Right ventricle myocardium inferior (tissue), 1 donor: Measurements from ENCODE around the gene RABAC1. TPM values are rescaled to one million over a fixed set of nuclear protein-coding genes. Genes with fewer than 3 reads are reported as not detected.

ENCODE experiments used
- ATAC-seq: fragments of 200-7000 bp; cut with Tn5 transposase; one replicate; pipeline ENCODE4 v1.9.1; 2020; ENCODE audit warnings: mild to moderate bottlenecking, moderate library complexity
- DNase-seq: peaks from one replicate; pipeline ENCODE4 v3.0.0; 2021; ENCODE audit errors: missing footprints
- intact Hi-C: fragments of 100-400 bp; cut with DNase I; formaldehyde crosslinking; loops from one replicate; pipeline ENCODE4 v1.11.0; 2022
- total RNA-seq: library from RNA; stranded (reverse); fragmentation: NEBNext Ultra II Directional; extraction: Animal tissue kit (Norgen Biotek cat#: 25700); gene quantifications from one replicate; pipeline ENCODE4 v1.2.1, GENCODE V29; 2021
- donor health status: DM: no; HTN: yes; CAD: no; lungs with severe emphysema.

Gene RABAC1
- total RNA-seq, 1 donor from 2014 or later = 68.4 TPM

DNA sequence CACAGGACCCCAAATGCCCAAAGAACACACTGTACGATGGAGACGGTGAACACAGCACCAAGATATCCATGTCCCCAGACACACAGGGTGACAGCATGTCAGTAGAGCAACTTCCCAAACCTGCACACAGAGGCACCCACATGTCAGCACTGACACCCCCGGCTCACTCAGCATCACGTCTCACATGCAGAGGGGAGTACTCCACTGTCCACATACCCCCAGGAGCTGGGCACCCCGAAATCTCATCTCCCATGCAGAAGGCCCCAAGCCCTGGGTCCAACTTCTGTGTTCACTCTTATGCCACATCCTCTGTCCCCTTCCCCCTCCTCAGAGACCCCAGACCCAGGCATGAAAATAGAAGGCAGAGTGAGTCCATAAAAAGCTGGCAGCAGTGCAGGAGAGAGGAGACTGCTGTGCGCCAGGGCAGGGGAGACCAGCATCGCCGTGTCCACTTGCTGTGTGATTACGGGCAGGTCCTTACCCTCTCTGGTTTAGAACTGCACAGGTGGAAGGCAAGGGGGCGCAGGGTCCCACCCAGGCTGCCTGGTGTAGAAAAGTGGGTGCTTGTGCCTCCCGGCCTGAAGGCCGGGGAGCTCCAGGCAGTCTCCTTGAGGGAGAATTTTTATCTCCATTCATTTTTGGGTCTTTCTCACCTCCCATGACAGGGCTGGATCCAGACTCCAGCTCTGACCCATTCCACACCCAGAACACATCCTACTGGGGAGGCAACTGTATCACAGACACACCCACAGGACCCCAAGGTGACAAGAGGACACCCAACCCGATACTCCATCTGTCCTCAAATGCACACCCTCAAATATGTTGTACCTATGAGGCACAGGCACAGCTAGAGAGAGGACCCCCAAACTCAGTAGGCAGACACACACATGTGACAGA lies 47.9 kb downstream of the RABAC1 start:
- intact Hi-C loops = no loop called here
- ATAC-seq (no peak), DNase-seq (no peak)

DNA sequence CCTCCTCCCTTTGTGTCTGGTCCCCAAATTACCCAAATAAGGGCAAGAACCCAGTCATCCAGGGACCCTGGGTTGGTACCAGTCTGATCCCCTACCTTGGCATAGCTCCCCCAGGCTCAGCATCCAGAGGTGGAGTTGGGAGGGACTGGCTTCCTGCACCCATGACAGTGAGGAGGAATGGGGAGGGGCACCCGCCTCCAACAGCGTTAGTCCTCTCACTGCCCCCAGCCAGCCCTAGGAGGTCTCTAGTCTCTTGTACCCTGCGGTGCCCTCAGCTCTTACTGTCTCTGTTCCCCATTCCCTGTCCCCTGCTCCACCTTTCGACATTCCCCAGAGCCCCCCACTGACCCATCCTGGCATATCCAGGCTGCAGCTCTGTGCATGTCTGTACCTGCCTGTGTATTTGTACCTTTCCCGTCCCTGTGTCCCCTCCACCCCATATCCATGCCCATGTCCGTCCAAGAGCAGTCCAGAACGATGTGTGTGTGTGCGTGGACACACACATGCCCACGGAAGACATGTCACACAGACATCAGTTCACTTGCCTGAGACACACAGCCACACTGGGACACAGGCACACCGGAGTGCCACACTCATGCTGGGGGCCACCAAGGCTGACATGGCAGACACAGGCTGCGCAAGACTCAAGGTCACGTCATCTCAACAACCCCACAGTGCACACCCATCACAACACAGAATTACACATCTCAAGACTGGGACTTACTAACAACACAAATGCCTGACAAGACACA lies 48.7 kb downstream of the RABAC1 start:
- ATAC-seq (no peak), DNase-seq (no peak)
- intact Hi-C loops = no loop called here

DNA sequence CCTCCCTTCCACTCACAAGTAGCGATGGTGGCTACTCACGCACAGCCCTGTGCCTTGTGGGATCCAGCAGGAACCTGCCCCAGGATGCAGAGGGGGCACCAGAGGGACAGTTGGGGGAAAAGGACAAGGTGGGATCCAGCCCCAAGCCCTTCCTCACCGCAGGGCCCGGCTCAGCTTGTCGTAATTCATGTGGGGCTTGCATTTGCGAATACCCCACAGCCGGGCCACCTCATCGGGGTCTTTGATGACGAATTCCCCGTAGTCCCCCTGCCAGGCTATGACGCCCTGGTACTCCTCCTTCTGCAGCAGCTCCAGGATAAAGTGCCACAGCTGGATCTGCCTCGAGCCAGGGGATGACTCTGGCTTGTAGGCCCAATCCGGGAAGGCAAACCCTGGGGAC lies 49.4 kb downstream of the RABAC1 start:
- intact Hi-C loops = no loop called here
- DNase-seq = no peak

GRCh38 chr19:41908724-41909464 lies 50.2 kb downstream of the RABAC1 start:
- no peak for ATAC-seq
- intact Hi-C loops = no loop called here
- DNase-seq = no peak

More for the DNA sequence above, 49.4 kb downstream of the RABAC1 start:
- ATAC-seq = no peak

DNA sequence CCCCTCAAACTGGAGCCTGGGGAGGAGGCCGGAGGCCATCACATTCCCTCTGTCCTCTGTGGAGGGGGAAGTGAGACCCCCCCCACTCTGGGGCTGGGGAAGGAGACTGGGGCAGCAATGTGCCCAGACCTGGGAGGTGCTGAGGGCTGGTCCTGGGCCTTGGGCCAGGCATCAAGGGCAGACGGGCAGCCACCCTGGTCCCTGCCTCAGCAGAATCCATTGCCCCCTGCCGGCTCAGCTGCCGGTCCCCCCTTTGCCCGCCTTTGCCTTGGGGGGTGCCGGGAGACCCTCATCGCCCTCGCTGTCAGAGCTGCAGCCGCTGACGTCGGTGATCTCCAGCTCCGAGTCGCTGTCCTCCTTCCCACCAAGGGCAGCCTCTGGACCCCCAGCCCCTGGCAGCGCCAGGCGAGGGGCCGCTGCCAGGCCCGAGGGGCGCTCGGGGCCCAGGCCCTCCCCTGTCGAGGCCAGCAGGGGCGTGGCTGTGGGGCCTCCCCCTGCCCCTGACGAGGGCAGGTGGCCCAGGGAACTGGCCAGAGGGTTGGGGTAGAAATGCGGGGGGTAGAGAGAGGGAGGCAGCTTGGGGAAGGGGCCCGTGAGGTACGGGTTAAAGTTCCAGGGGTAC lies 51.0 kb downstream of the RABAC1 start:
- no peak for ATAC-seq
- no peak for DNase-seq
- intact Hi-C loops = no loop called here

- intact Hi-C loops = no loop called here
- ATAC-seq (no peak), DNase-seq (no peak)
These were observed 52.0 kb downstream of the RABAC1 start for GRCh38 chr19:41906916-41907680.

Other genes with a start within 250 kb of the RABAC1 start
- not detected for gene CEACAM6, start 203.8 kb downstream of the RABAC1 start, total RNA-seq
- gene CEACAM3, start 162.7 kb downstream of the RABAC1 start, total RNA-seq = 0.32 TPM
- gene LYPD4, start 114.6 kb downstream of the RABAC1 start, total RNA-seq = not detected
- not detected for gene DMRTC2, start 114.3 kb downstream of the RABAC1 start, total RNA-seq
- gene RPS19, start 99.1 kb downstream of the RABAC1 start, total RNA-seq = 717 TPM
- gene CD79A, start 82.0 kb downstream of the RABAC1 start, total RNA-seq = 0.19 TPM
- 31.6 TPM for gene ARHGEF1, start 76.1 kb downstream of the RABAC1 start, total RNA-seq
- not detected for gene ERFL, start 30.9 kb downstream of the RABAC1 start, total RNA-seq
- gene ATP1A3, start 34.9 kb upstream of the RABAC1 start, total RNA-seq = 342 TPM
- gene GRIK5, start 110.9 kb upstream of the RABAC1 start, total RNA-seq = 5.1 TPM
- gene ZNF574, start 116.8 kb upstream of the RABAC1 start, total RNA-seq = 9.1 TPM
- gene POU2F2, start 173.1 kb upstream of the RABAC1 start, total RNA-seq = 1.5 TPM